ENCODE results near the gene HTRA1. TPM values are rescaled to one million over a fixed set of nuclear protein-coding genes. Genes with fewer than 3 reads are reported as not detected.

Gene HTRA1
- total RNA-seq, 1 experiment from 2014 or later = 32.8 TPM

GRCh38 chr10:122465401-122466040 is 4.2 kb downstream of the HTRA1 start:
- H3K27me3 ChIP-seq (ENCODE audit: control insufficient read depth, insufficient read depth, low read length) = 0 out of 2 replicates have a peak, but pooled peaks cover 2% of the 10 kb centered on the region
- in situ Hi-C loops (cut with HindIII; ENCODE audit: low pct_unique_long_range_greater_than_20kb, low sequenced_read_pairs) (no loop called here), intact Hi-C loops (cut with micrococcal nuclease; ENCODE audit: unreplicated experiment) (no loop called here)
- H3K36me3 ChIP-seq (ENCODE audit: control insufficient read depth, insufficient read depth, low read length) = no peaks in the 10 kb centered on the region
- TF ChIP-seq POLR2AphosphoS5 (IDR thresholded peaks at IDR 0.05; ENCODE audit: low read depth, low read length) (no peak), CTCF (IDR thresholded peaks at IDR 0.05) (no peak), TCF7L2 (IDR thresholded peaks at IDR 0.05; ENCODE audit: low read depth, low read length) (no peak), SIN3A (IDR thresholded peaks at IDR 0.05; ENCODE audit: borderline replicate concordance, insufficient read depth, low read depth, low read length) (no peak)
- TF ChIP-seq, protein P1, sequence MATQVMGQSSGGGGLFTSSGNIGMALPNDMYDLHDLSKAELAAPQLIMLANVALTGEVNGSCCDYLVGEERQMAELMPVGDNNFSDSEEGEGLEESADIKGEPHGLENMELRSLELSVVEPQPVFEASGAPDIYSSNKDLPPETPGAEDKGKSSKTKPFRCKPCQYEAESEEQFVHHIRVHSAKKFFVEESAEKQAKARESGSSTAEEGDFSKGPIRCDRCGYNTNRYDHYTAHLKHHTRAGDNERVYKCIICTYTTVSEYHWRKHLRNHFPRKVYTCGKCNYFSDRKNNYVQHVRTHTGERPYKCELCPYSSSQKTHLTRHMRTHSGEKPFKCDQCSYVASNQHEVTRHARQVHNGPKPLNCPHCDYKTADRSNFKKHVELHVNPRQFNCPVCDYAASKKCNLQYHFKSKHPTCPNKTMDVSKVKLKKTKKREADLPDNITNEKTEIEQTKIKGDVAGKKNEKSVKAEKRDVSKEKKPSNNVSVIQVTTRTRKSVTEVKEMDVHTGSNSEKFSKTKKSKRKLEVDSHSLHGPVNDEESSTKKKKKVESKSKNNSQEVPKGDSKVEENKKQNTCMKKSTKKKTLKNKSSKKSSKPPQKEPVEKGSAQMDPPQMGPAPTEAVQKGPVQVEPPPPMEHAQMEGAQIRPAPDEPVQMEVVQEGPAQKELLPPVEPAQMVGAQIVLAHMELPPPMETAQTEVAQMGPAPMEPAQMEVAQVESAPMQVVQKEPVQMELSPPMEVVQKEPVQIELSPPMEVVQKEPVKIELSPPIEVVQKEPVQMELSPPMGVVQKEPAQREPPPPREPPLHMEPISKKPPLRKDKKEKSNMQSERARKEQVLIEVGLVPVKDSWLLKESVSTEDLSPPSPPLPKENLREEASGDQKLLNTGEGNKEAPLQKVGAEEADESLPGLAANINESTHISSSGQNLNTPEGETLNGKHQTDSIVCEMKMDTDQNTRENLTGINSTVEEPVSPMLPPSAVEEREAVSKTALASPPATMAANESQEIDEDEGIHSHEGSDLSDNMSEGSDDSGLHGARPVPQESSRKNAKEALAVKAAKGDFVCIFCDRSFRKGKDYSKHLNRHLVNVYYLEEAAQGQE (IDR thresholded peaks at IDR 0.05; ENCODE audit: insufficient read depth in 1 of 2, low read depth in 2 of 2, low read length in 1 of 2) = no peak
- no peak overlapping the region for H3K27ac ChIP-seq (ENCODE audit: low read length)
- H3K9me3 ChIP-seq (ENCODE audit: control insufficient read depth, insufficient read depth, low read depth, low read length) = no peaks in the 10 kb centered on the region
- ChIA-PET CTCF (no interaction called here), POLR2A (no interaction called here)
- H3K4me3 ChIP-seq (ENCODE audit: low read depth in 2 of 2, low read length in 2 of 2) = no peak overlapping the region
- H3K4me1 ChIP-seq (ENCODE audit: control insufficient read depth, insufficient read depth, low read length) = peaks cover 11% of the 10 kb centered on the region
- no TSS peak for BruUV-seq (replicated peaks)
- no peak for ATAC-seq
- DNase-seq (ENCODE audit: low read depth, low spot score) = no peak

DNA sequence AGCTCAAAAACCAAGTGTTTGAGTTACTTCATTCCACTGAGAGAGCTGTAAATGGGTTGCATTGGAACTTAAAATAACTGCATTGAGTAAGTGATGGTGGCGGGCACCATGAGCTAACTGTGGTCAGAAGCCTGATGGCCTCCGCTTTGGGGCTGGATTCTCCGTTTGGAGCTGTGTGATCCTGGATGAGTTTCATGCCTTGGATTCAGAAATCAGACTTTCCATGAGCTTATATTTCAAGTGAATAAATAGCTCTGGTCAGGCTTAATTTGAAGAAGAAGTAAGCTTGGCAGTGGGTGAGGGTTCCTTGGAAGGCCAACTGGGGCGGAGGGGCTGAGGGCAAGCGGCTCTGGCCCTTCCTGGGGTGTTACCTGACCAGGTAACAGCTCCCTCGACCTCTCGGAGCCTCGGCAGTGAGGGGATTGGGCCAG is 5.6 kb downstream of the HTRA1 start:
- H3K27ac ChIP-seq (ENCODE audit: low read length) = no peak overlapping the region
- ATAC-seq (no peak), DNase-seq (ENCODE audit: low read depth, low spot score) (no peak)
- peaks cover 8% of the 10 kb centered on the region; the same call in 1 of the 2 replicates for H3K4me1 ChIP-seq (ENCODE audit: control insufficient read depth, insufficient read depth, low read length)
- peaks cover 2% of the 10 kb centered on the region; the same call in 1 of the 2 replicates for H3K27me3 ChIP-seq (ENCODE audit: control insufficient read depth, insufficient read depth, low read length)
- CTCF ChIA-PET = no interaction called here
- in situ Hi-C loops (cut with HindIII; ENCODE audit: low pct_unique_long_range_greater_than_20kb, low sequenced_read_pairs) (no loop called here), intact Hi-C loops (cut with micrococcal nuclease; ENCODE audit: unreplicated experiment) (no loop called here)
- POLR2A ChIA-PET = no interaction called here
- no peak overlapping the region for H3K4me3 ChIP-seq (ENCODE audit: low read depth in 2 of 2, low read length in 2 of 2)
- no peaks in the 10 kb centered on the region for H3K36me3 ChIP-seq (ENCODE audit: control insufficient read depth, insufficient read depth, low read length)
- no peaks in the 10 kb centered on the region for H3K9me3 ChIP-seq (ENCODE audit: control insufficient read depth, insufficient read depth, low read depth, low read length)
- TF ChIP-seq CTCF (IDR thresholded peaks at IDR 0.05) (no peak), TCF7L2 (IDR thresholded peaks at IDR 0.05; ENCODE audit: low read depth, low read length) (no peak), POLR2AphosphoS5 (IDR thresholded peaks at IDR 0.05; ENCODE audit: low read depth, low read length) (no peak), SIN3A (IDR thresholded peaks at IDR 0.05; ENCODE audit: borderline replicate concordance, insufficient read depth, low read depth, low read length) (no peak)
- TF ChIP-seq, protein P1 (IDR thresholded peaks at IDR 0.05; ENCODE audit: insufficient read depth in 1 of 2, low read depth in 2 of 2, low read length in 1 of 2) = no peak
- no TSS peak for BruUV-seq (replicated peaks)
